ENCODE data around the gene GARRE1.

- TF ChIP-seq FOSL1 (IDR thresholded peaks at IDR 0.05; ENCODE audit: low read depth) (no peak), YY1 (IDR thresholded peaks at IDR 0.05; ENCODE audit: extremely low read depth, insufficient replicate concordance, low read depth, low read length) (no peak), CTCF (IDR thresholded peaks at IDR 0.05 in 2 of 3, conservative IDR thresholded peaks at IDR 0.05 in 1 of 3; ENCODE audit: borderline replicate concordance in 1 of 3, insufficient read depth in 1 of 3, low read depth in 2 of 3, low read length in 2 of 3) (no peak), POLR2A (IDR thresholded peaks at IDR 0.05; ENCODE audit: borderline replicate concordance, extremely low read depth, insufficient read depth, insufficient read length) (no peak), ZNF274 (IDR thresholded peaks at IDR 0.05; ENCODE audit: low read depth, low read length) (no peak), RAD21 (IDR thresholded peaks at IDR 0.05; ENCODE audit: low read depth) (0 out of 2 replicates have a peak, but pooled peaks have one; percentile 6), ZFX (IDR thresholded peaks at IDR 0.05) (no peak), EZH2phosphoT487 (IDR thresholded peaks at IDR 0.05; ENCODE audit: borderline replicate concordance) (no peak), SRF (IDR thresholded peaks at IDR 0.05; ENCODE audit: low read depth) (no peak), EGR1 (IDR thresholded peaks at IDR 0.05; ENCODE audit: low read depth) (no peak), MAX (IDR thresholded peaks at IDR 0.05) (no peak), EZH2 (IDR thresholded peaks at IDR 0.05) (no peak), ELF1 (IDR thresholded peaks at IDR 0.05; ENCODE audit: borderline replicate concordance, low read depth) (no peak)
Measured at GRCh38 chr19:34282611-34283519, 28.5 kb downstream of the GARRE1 start.
